ENCODE measurements around the gene LIPT2. TPM values are rescaled to one million over a fixed set of nuclear protein-coding genes. Genes with fewer than 3 reads are reported as not detected.

LIPT2 gene
- total and polyA plus RNA-seq, 4 donors: 2.3 to 7.9 (median 5.9) TPM

DNA sequence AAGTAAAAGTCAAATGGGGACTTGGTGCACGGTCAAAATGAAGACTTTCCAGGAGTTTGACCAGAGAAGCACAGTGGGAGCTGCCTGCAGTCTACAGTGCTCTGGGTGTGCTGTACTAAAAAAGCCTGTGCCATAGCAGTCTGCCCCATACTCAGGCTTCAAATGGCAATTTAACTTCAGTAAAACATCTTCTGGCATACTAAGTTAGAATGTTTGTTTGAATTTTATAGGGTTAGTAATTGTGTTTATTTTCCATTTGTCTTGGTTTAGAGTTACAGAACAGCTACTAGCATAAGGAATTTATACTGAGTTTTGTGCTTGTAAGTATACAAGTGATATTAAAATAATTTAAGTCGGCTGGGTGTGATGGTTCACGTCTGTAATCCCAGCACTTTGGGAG, 29.3 kb upstream of the LIPT2 start:
- no peak overlapping the region for H3K9ac ChIP-seq (ENCODE audit: low read depth in 1 of 2, low read length in 2 of 2)
- DNase-seq (ENCODE audit: low spot score): no peak
- H3K27me3 ChIP-seq (ENCODE audit: control insufficient read depth in 4 of 4, insufficient read depth in 4 of 4, low read length in 3 of 4): no peaks in the 10 kb centered on the region
- no peaks in the 10 kb centered on the region for H3K9me3 ChIP-seq (ENCODE audit: control insufficient read depth in 4 of 4, low read length in 3 of 4)
- H3K27ac ChIP-seq (ENCODE audit: low read depth in 1 of 2, low read length in 2 of 2): no peak overlapping the region
- H3K4me1 ChIP-seq (ENCODE audit: control insufficient read depth in 4 of 4, insufficient read depth in 4 of 4, low read length in 3 of 4): peaks cover 0 to 4% (median 0%) of the 10 kb centered on the region in 4 donors
- H3K36me3 ChIP-seq (ENCODE audit: control insufficient read depth in 4 of 4, insufficient read depth in 3 of 4, low read depth in 1 of 4, low read length in 3 of 4): no peaks in the 10 kb centered on the region
- no peak for TF ChIP-seq EGR1 (IDR thresholded peaks at IDR 0.05; ENCODE audit: low read depth in 2 of 2)
- no peak for TF ChIP-seq HNF4A (conservative IDR thresholded peaks at IDR 0.05)
- TF ChIP-seq FOXA1 (IDR thresholded peaks at IDR 0.05): no peak
- TF ChIP-seq SP1 (IDR thresholded peaks at IDR 0.05): no peak
- TF ChIP-seq RAD21 (IDR thresholded peaks at IDR 0.05): no peak
- no peak for TF ChIP-seq FOXA2 (IDR thresholded peaks at IDR 0.05)
- no peak for TF ChIP-seq YY1 (IDR thresholded peaks at IDR 0.05)
- TF ChIP-seq, protein P1, sequence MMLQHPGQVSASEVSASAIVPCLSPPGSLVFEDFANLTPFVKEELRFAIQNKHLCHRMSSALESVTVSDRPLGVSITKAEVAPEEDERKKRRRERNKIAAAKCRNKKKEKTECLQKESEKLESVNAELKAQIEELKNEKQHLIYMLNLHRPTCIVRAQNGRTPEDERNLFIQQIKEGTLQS (IDR thresholded peaks at IDR 0.05): no peak
- TF ChIP-seq, protein P2, sequence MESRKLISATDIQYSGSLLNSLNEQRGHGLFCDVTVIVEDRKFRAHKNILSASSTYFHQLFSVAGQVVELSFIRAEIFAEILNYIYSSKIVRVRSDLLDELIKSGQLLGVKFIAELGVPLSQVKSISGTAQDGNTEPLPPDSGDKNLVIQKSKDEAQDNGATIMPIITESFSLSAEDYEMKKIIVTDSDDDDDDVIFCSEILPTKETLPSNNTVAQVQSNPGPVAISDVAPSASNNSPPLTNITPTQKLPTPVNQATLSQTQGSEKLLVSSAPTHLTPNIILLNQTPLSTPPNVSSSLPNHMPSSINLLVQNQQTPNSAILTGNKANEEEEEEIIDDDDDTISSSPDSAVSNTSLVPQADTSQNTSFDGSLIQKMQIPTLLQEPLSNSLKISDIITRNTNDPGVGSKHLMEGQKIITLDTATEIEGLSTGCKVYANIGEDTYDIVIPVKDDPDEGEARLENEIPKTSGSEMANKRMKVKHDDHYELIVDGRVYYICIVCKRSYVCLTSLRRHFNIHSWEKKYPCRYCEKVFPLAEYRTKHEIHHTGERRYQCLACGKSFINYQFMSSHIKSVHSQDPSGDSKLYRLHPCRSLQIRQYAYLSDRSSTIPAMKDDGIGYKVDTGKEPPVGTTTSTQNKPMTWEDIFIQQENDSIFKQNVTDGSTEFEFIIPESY (IDR thresholded peaks at IDR 0.05): no peak
- TF ChIP-seq, protein P3, sequence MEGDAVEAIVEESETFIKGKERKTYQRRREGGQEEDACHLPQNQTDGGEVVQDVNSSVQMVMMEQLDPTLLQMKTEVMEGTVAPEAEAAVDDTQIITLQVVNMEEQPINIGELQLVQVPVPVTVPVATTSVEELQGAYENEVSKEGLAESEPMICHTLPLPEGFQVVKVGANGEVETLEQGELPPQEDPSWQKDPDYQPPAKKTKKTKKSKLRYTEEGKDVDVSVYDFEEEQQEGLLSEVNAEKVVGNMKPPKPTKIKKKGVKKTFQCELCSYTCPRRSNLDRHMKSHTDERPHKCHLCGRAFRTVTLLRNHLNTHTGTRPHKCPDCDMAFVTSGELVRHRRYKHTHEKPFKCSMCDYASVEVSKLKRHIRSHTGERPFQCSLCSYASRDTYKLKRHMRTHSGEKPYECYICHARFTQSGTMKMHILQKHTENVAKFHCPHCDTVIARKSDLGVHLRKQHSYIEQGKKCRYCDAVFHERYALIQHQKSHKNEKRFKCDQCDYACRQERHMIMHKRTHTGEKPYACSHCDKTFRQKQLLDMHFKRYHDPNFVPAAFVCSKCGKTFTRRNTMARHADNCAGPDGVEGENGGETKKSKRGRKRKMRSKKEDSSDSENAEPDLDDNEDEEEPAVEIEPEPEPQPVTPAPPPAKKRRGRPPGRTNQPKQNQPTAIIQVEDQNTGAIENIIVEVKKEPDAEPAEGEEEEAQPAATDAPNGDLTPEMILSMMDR (IDR thresholded peaks at IDR 0.05; ENCODE audit: low read depth, low read length, missing input control): no peak
- no peak for TF ChIP-seq GABPA (IDR thresholded peaks at IDR 0.05 in 1 of 2, conservative IDR thresholded peaks at IDR 0.05 in 1 of 2)
- TF ChIP-seq NR2F2 (IDR thresholded peaks at IDR 0.05): no peak
- TF ChIP-seq HNF4G (IDR thresholded peaks at IDR 0.05): no peak
- TF ChIP-seq JUND (IDR thresholded peaks at IDR 0.05): no peak
- WGBS: 88% methylated on average over 3 of the region's 3 CpGs
- no peak overlapping the region for H3K4me3 ChIP-seq (ENCODE audit: low read depth in 1 of 3, low read length in 3 of 3)

DNA sequence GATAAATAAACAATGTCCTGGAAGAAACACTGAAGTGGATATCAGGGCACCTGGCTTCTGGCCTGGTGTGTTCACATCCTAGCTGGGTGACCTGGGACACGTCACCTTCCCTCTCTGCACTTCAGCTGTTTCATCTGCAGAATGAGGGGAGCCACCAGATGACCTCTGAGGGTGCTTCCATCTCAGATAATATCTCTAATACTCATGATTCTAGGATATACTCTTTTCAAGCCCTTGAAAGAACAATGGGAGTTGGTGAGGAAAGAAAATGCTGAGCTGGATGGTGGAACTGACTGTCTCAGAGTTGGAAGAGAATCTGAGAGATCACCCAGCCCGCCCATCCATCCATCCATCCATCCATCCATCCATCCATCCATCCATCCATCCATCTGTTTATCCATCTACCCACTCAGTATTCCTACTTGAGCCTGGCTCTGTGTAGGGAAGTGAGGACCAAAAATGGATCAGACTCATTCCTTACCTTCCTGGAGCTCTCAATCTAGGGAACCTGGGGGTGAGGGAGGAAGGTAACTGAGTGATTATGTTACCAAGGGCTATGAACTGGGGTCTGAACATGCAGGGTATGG, 28.2 kb upstream of the LIPT2 start:
- Histone ChIP-seq H3K27ac (ENCODE audit: low read depth in 1 of 2, low read length in 2 of 2) (no peak overlapping the region), H3K4me3 (ENCODE audit: low read depth in 1 of 3, low read length in 3 of 3) (no peak overlapping the region), H3K36me3 (ENCODE audit: control insufficient read depth in 4 of 4, insufficient read depth in 3 of 4, low read depth in 1 of 4, low read length in 3 of 4) (no peaks in the 10 kb centered on the region), H3K27me3 (ENCODE audit: control insufficient read depth in 4 of 4, insufficient read depth in 4 of 4, low read length in 3 of 4) (no peaks in the 10 kb centered on the region), H3K9me3 (ENCODE audit: control insufficient read depth in 4 of 4, low read length in 3 of 4) (no peaks in the 10 kb centered on the region), H3K9ac (ENCODE audit: low read depth in 1 of 2, low read length in 2 of 2) (no peak overlapping the region), H3K4me1 (ENCODE audit: control insufficient read depth in 4 of 4, insufficient read depth in 4 of 4, low read length in 3 of 4) (peaks cover 0 to 4% (median 0%) of the 10 kb centered on the region in 4 donors)
- TF ChIP-seq NR2F2 (IDR thresholded peaks at IDR 0.05) (no peak), FOXA2 (IDR thresholded peaks at IDR 0.05) (no peak), EGR1 (IDR thresholded peaks at IDR 0.05; ENCODE audit: low read depth in 2 of 2) (no peak), HNF4A (conservative IDR thresholded peaks at IDR 0.05) (no peak)
- DNase-seq (ENCODE audit: low spot score): no peak
- WGBS: 84% methylated on average over 2 of the region's 2 CpGs
